ENCODE measurements around the gene AATK. TPM values are rescaled to one million over a fixed set of nuclear protein-coding genes. Genes with fewer than 3 reads are reported as not detected.

The AATK gene
- total and polyA plus RNA-seq, 10 of the 15 experiments (the other 5 are each of a cell fraction or from before 2014, with no cell fraction given) = 0.04 TPM; not detected in 9

DNA sequence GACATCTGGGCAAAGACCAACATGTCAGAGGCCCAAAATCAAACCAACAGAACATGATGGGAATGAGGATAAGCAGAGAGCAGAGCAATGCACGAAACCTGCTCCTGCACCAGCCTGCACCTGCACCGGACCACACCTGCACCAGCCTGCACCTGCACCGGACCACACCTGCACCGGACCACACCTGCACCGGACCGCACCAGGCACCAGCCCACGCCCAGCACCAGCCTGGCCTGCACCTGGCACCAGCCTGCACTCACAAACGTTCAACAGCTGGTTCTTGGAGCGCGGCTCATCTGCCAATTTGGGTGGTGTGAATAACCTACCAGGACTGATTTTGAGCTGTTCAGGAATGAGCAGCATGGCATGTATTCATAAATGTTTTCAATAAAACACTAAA is 38.6 kb upstream of the AATK start:
- ATAC-seq = no peak
- DNase-seq (ENCODE audit: low read depth, low spot score) = no peak
- Histone ChIP-seq H3K4me3 (no peak overlapping the region), H3K9ac (ENCODE audit: control insufficient read depth, insufficient read depth, low read length) (no peak overlapping the region), H3K9me3 (replicated peaks; ENCODE audit: control insufficient read depth, insufficient read depth, low read length) (no peaks in the 10 kb centered on the region), H3K4me1 (ENCODE audit: control insufficient read depth, insufficient read depth, low read length) (no peaks in the 10 kb centered on the region), H3K36me3 (ENCODE audit: control insufficient read depth in 2 of 2, insufficient read depth in 2 of 2, low read length in 1 of 2) (peaks cover 4 to 12% of the 10 kb centered on the region in 2 experiments; a peak in 2 of 4 replicates), H4K20me1 (ENCODE audit: control insufficient read depth, insufficient read depth) (no peaks in the 10 kb centered on the region), H3K79me2 (ENCODE audit: control insufficient read depth, insufficient read depth, low read length) (no peaks in the 10 kb centered on the region), H3K27me3 (replicated peaks in 1 of 2; ENCODE audit: control insufficient read depth in 2 of 2, insufficient read depth in 2 of 2, low read length in 1 of 2) (no peaks in the 10 kb centered on the region), H3K4me2 (ENCODE audit: control insufficient read depth, insufficient read depth) (no peak overlapping the region), H3K27ac (ENCODE audit: control insufficient read depth, insufficient read depth) (no peak overlapping the region), H2AFZ (ENCODE audit: control insufficient read depth, low read depth, low read length) (no peak overlapping the region)
- ChIA-PET POLR2A (no interaction called here), RAD21 (ENCODE audit: unreplicated experiment) (no interaction called here), CTCF (no interaction called here), SMC1A (ENCODE audit: uncharacterized antibody, unreplicated experiment) (no interaction called here)
- FAIRE-seq = no peak
- intact Hi-C loops (cut with micrococcal nuclease; ENCODE audit: unreplicated experiment) (no loop called here), in situ Hi-C loops (cut with MboI) (no loop called here)
- TF ChIP-seq MXI1 (IDR thresholded peaks at IDR 0.05; ENCODE audit: low read depth, low read length) = no peak
- no peak for TF ChIP-seq E4F1 (IDR thresholded peaks at IDR 0.05; ENCODE audit: borderline replicate concordance, partially characterized antibody)
- TF ChIP-seq SUPT20H (IDR thresholded peaks at IDR 0.05; ENCODE audit: borderline replicate concordance, control insufficient read depth, low read depth, low read length) = no peak
- no peak for TF ChIP-seq RUNX3 (IDR thresholded peaks at IDR 0.05; ENCODE audit: low read length)
- TF ChIP-seq MTA3 (IDR thresholded peaks at IDR 0.05; ENCODE audit: borderline replicate concordance, low read length) = no peak
- TF ChIP-seq SMC3 (IDR thresholded peaks at IDR 0.05; ENCODE audit: borderline replicate concordance, low read length) = no peak
- no peak for TF ChIP-seq RBBP5 (conservative IDR thresholded peaks at IDR 0.05)
- TF ChIP-seq POLR2AphosphoS5 (IDR thresholded peaks at IDR 0.05; ENCODE audit: low read length) = no peak
- no peak for TF ChIP-seq HSF1 (IDR thresholded peaks at IDR 0.05; ENCODE audit: low read depth, low read length)
- no peak for TF ChIP-seq NRF1 (conservative IDR thresholded peaks at IDR 0.05; ENCODE audit: low read depth, low read length)
- TF ChIP-seq WRNIP1 (IDR thresholded peaks at IDR 0.05; ENCODE audit: borderline replicate concordance, low read depth, low read length) = no peak
- TF ChIP-seq BRCA1 (IDR thresholded peaks at IDR 0.05; ENCODE audit: low read depth, low read length) = no peak
- TF ChIP-seq, protein P1, sequence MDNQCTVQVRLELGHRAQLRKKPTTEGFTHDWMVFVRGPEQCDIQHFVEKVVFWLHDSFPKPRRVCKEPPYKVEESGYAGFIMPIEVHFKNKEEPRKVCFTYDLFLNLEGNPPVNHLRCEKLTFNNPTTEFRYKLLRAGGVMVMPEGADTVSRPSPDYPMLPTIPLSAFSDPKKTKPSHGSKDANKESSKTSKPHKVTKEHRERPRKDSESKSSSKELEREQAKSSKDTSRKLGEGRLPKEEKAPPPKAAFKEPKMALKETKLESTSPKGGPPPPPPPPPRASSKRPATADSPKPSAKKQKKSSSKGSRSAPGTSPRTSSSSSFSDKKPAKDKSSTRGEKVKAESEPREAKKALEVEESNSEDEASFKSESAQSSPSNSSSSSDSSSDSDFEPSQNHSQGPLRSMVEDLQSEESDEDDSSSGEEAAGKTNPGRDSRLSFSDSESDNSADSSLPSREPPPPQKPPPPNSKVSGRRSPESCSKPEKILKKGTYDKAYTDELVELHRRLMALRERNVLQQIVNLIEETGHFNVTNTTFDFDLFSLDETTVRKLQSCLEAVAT (IDR thresholded peaks at IDR 0.05) = no peak
- TF ChIP-seq IRF5 (IDR thresholded peaks at IDR 0.05; ENCODE audit: borderline replicate concordance) = no peak
- no peak for TF ChIP-seq RCOR1 (conservative IDR thresholded peaks at IDR 0.05; ENCODE audit: low read depth, low read length)
- no peak for TF ChIP-seq RFX5 (IDR thresholded peaks at IDR 0.05; ENCODE audit: low read depth, low read length)
- no peak for TF ChIP-seq PML (IDR thresholded peaks at IDR 0.05; ENCODE audit: low read length)
- TF ChIP-seq CREB1 (IDR thresholded peaks at IDR 0.05; ENCODE audit: low read depth) = no peak
- BruUV-seq (replicated peaks) = no TSS peak
- WGBS (ENCODE audit: insufficient coverage, insufficient replicate concordance, low lambda C conversion rate, missing lambda C conversion rate) = 74% methylated on average over 10 of the region's 10 CpGs

All from GM12878 (cell line).